ENCODE measurements around the gene SESN2.
"Not testable (repeated sequence)": the region's sequence is repeated elsewhere in the genome, so short reads cannot be mapped to it uniquely, and the experiment has no call there.

SESN2 gene

DNA sequence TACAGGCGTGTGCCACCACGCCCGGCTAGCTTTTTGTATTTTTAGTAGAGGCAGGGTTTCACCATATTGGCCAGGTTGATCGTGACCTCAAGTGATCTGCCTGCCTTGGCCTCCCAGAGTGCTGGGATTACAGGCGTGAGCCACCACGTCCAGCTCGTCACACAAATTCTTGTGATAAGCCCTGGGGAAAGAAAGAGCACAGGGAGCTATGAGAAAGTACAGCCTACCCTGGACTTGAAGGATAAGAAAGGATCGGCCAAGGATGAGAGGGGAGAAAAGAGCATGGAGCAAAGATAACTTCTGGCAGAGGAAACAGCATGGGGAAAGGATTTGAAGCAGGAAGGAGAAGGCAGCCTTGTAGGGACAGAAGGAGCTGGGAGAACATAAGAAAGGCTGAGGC, 29.2 kb downstream of the SESN2 start:
- no peak for DNase-seq (ENCODE audit: low read depth)

- DNase-seq (ENCODE audit: low read depth): no peak
Measured at GRCh38 chr1:28290851-28291250, 31.5 kb downstream of the SESN2 start.

GRCh38 chr1:28291711-28292110, 32.4 kb downstream of the SESN2 start:
- no peak for DNase-seq (ENCODE audit: low read depth)

- no peak for DNase-seq (ENCODE audit: low read depth)
Measured at GRCh38 chr1:28295936-28296335, 36.6 kb downstream of the SESN2 start.

- no peak for DNase-seq (ENCODE audit: low read depth)
Measured at GRCh38 chr1:28296401-28297261, 37.3 kb downstream of the SESN2 start.

- DNase-seq (ENCODE audit: low read depth): no peak
Measured at GRCh38 chr1:28297826-28298225, 38.5 kb downstream of the SESN2 start.

DNA sequence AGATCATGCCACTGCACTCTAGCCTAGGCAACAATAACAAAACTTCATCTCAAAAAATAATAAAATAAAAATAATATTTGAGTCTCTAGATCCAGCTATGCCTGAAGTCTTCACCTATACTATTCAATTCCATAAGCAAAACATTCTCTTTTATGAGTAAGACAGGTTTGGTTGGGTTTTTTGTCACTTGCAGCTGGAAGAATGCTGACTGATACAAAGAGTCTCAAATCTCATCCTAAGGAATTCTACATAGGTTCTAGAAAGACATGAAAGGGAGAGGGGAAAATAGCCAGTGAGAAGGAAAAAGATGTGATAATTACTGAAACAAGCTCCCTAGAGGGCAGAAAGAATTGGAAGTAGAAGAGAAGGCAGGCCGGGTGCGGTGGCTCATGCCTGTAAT, 39.1 kb downstream of the SESN2 start:
- no peak for DNase-seq (ENCODE audit: low read depth)

GRCh38 chr1:28301368-28302174, 42.3 kb downstream of the SESN2 start:
- DNase-seq (ENCODE audit: low read depth): no peak

- no peak for DNase-seq (ENCODE audit: low read depth)
Measured at GRCh38 chr1:28302247-28302646, 42.9 kb downstream of the SESN2 start.

DNA sequence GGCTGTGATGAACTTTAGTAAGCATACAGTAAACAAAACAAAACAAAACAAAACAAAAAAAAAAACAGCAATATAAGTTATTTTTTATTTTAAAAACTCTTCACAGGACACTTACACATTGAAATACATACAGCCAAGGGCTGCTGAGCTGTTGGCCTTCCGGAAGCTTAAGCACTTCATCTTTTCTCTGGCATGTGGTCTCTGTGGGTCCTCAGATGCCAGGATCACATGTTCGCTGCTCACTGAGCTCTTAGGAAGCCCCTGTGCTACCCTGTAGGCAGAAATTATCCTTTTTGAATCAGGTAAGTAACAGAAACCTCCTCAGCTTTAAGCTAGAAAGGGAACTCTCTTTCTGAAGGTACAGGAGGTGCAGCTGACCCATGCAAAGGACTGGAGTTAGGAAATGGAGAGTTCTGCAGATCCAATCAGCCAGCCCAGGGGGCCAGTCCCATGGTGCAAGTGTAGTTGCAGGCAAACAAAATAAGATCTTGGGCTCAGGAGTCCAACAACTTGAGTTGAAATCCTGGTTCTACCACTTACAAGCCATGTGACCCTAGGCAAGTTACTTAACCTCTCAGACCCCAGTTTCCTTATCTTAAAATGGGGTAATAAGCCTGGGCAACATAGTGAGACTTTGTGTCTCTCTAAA, 47.1 kb downstream of the SESN2 start:
- DNase-seq (ENCODE audit: low read depth): no peak

- no peak for DNase-seq (ENCODE audit: low read depth)
Measured at GRCh38 chr1:28308750-28309149, 49.4 kb downstream of the SESN2 start.

- no peak for DNase-seq (ENCODE audit: low read depth)
Measured at GRCh38 chr1:28309702-28310101, 50.4 kb downstream of the SESN2 start.

GRCh38 chr1:28313702-28314546, 54.6 kb downstream of the SESN2 start:
- no peak for DNase-seq (ENCODE audit: low read depth)

DNA sequence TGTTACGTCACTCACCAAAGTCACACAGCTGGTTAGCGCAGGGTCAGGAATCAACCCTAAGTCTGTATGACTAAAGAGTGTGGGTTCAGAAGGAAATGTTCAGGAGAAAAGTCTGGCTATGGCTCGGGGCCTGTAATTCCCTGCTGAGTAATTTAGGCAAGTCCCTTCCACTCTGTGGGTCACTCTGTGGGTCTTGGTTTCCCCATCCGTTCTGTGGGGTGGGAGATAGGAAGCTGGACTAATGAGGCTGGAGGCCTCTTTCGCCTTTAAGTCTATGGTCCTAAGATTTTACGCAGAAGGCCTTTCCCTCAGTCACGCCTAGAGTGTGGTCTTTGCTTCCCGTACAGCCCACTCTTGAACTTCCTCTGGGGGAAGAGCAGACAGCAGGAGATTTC, 55.2 kb downstream of the SESN2 start:
- no peak for DNase-seq (ENCODE audit: low read depth)

DNA sequence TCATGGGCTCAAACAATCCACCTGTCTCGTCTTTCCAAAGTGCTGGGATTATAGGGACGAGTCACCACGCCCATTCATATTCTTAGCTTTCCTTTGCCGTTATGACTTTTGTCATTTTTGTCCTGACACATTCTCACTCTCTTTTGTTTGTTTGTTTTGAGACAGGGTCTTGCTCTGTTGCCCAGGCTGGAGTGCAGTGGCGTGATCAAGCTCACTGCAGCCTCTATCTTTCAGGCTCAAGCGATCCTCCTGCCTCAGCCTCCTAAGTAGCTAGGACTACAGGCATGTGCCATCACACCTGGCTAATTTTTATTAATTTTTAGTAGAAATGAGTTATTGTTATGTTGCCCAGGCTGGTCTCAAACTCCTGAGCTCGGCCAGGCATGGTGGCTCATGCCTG, 57.7 kb downstream of the SESN2 start:
- DNase-seq (ENCODE audit: low read depth): no peak

DNA sequence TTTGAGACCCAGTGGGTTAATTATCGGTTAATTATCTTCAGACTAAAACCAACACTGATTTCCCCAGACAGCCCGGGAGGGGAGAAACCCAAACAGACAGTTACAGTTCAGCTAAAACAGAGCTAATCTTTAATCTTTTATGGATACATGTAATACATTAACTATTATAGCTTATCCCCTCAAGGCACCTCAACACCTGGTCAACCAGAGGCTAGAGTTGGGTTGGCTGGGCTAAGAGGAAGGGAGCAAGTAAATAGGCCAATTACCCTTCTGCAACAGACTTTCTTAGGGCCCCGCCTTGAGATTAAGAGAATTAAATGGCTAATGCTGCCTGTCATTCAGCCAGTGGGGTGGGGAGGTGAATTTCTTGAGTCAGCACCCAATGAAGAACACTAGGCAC, 62.9 kb downstream of the SESN2 start:
- DNase-seq (ENCODE audit: low read depth): no peak

DNA sequence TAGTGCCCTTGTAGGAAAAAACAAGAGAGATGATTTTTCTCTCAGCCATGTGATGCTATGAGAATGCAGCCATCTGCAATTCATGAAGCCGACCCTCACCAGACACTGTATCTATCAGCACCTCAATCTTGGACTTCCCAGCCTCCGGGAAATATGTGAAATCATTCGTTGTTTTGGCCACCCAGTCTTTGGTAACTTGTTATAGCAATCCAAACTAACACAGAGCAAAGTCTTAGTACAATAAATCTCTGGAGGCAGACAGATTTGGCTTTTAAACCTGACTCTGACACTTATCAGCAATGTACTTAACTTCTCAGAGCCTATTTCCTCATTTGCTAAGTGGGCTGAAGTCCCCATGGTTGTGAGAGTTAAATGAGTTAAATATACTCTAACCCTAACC, 64.4 kb downstream of the SESN2 start:
- no peak for DNase-seq (ENCODE audit: low read depth)

GRCh38 chr1:28326515-28326914, 67.2 kb downstream of the SESN2 start:
- DNase-seq (ENCODE audit: low read depth): no peak

GRCh38 chr1:28326984-28327383, 67.7 kb downstream of the SESN2 start:
- DNase-seq (ENCODE audit: low read depth): no peak

GRCh38 chr1:28327431-28327830, 68.1 kb downstream of the SESN2 start:
- DNase-seq (ENCODE audit: low read depth): not testable (repeated sequence)

DNA sequence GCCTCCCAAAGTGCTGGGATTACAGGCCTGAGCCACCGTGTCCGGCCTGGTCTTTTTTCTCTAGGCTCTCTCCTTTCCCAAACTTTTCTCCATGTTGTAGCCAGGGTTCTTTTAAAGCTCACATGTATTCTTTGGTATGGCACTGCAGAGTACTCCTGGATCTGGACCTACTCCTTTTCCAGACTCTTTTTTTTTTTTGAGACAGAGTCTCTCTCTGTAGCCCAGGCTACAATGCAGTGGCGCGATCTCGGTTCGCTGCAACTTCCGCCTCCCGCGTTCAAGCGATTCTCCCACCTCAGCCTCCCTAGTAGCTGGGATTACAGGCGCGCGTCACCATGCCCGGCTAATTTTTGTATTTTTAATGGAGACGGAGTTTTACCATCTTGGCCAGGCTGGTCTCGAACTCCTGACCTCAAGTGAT, 68.9 kb downstream of the SESN2 start:
- DNase-seq (ENCODE audit: low read depth): no peak
